Neural progenitor cell (in vitro differentiated cells): ENCODE data around the gene SLC28A1.

Experiments
- CTCF ChIP-seq: fragments of 200-600 bp; sonication (generic); IDR thresholded peaks from 2 replicates; pipeline ENCODE4 v1.5.1; 2017; ENCODE audit warnings: antibody characterized with exemption, mild to moderate bottlenecking
- EZH2 ChIP-seq: fragments of 200-600 bp; sonication (generic); IDR thresholded peaks from 2 replicates; pipeline ENCODE4 v1.6.1; 2017; ENCODE audit warnings: antibody characterized with exemption, mild to moderate bottlenecking, moderate library complexity
- EZH2phosphoT487 ChIP-seq: fragments of 200-600 bp; sonication (generic); IDR thresholded peaks from 2 replicates; pipeline ENCODE4 v1.6.1; 2017; ENCODE audit warnings: antibody characterized with exemption

DNA sequence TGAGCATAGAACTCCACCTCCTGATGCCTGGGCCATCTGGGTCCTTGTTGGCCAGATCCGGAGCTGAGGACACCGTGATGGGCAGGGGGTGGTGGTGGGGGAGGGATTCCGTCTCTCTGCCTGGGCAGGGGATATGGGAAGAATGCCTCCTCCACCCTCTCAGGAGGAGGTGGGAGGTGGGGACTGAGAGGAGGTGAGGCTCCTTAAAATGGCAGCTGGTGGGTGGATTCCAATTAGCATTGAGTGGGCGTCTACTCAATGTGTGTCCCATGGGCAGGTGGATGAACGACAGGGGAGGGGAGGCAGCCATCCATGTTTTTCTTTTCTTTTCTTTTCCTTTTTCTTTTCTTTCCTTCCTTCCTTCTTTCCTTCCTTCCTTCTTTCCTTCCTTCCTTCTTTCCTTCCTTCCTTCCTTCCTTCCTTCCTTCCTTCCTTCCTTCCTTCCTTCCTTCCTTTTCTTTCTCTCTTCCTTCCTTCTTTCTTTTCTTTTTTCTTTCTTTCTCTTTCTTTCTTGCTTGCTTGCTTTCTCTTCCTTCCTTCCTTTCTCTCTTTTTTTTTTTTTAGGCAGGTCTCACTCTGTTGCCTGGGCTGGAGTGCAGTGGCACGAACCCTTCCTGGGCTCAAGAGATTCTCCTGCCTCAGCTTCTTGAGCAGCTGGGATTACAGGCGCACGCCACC is 5.0 kb downstream of the SLC28A1 start:
- TF ChIP-seq CTCF (no peak), EZH2phosphoT487 (no peak), EZH2 (no peak)
